Brain microvascular endothelial cell (primary cell): Measurements from ENCODE around the gene ERBB4.

Source experiments
- DNase-seq: peaks from one replicate; pipeline ENCODE4 v3.0.0-alpha.2; 2020
- H3K27ac ChIP-seq: fragments of 250-450 bp; sonication (Bioruptor Pico); 2 replicates; pipeline ENCODE4 v1.5.1; 2020; ENCODE audit warnings: mild to moderate bottlenecking, moderate library complexity
- H3K27me3 ChIP-seq: fragments of 250-450 bp; sonication (Bioruptor Pico); replicated peaks from 2 replicates; pipeline ENCODE4 v1.5.1; 2020; ENCODE audit warnings: mild to moderate bottlenecking
- H3K36me3 ChIP-seq: fragments of 250-450 bp; sonication (Bioruptor Pico); replicated peaks from 2 replicates; pipeline ENCODE4 v1.5.1; 2020; ENCODE audit warnings: mild to moderate bottlenecking
- H3K4me3 ChIP-seq: 2 replicates; pipeline ENCODE4 v1.5.1; 2011; ENCODE audit warnings: low read depth, mild to moderate bottlenecking, control low read depth, low read length, moderate library complexity
- in situ Hi-C: cut with HindIII; loops from 2 replicates; pipeline ENCODE4 v1.10.0; 2017; ENCODE audit warnings: low sequenced_read_pairs, low pct_ligation_motif_present
- TF ChIP-seq, protein P1 (sequence below): IDR thresholded peaks from 2 replicates; pipeline ENCODE4 v1.5.1; 2011; ENCODE audit warnings: low read depth, mild to moderate bottlenecking, moderate library complexity, low read length, control low read depth, inconsistent platforms; ENCODE audit errors: missing control alignments

Gene ERBB4

DNA sequence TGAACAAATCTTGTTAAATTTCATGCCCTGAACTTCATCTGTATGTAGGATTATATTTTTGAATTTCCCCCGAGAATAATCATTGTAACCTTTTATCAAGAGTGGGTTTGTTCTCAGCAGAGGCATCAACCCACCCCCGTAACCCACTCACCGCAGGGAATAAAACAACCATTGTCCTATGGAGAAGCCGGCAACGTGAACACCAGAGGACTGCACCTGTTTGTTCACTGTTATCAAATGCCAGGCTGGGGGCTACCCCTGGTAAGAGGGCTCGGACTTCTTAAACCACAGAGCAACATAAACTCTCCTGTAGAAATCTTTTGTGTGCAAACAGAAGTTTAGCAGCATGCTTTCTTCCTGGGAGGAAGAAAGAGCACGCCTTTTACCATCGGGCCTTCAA is 610.4 kb downstream of the ERBB4 start:
- in situ Hi-C loops, result no loop called here
- Histone ChIP-seq H3K27me3 (no peaks in the 10 kb centered on the region), H3K4me3 (no peak overlapping the region), H3K27ac (no peak overlapping the region), H3K36me3 (no peaks in the 10 kb centered on the region)
- TF ChIP-seq, protein P1, sequence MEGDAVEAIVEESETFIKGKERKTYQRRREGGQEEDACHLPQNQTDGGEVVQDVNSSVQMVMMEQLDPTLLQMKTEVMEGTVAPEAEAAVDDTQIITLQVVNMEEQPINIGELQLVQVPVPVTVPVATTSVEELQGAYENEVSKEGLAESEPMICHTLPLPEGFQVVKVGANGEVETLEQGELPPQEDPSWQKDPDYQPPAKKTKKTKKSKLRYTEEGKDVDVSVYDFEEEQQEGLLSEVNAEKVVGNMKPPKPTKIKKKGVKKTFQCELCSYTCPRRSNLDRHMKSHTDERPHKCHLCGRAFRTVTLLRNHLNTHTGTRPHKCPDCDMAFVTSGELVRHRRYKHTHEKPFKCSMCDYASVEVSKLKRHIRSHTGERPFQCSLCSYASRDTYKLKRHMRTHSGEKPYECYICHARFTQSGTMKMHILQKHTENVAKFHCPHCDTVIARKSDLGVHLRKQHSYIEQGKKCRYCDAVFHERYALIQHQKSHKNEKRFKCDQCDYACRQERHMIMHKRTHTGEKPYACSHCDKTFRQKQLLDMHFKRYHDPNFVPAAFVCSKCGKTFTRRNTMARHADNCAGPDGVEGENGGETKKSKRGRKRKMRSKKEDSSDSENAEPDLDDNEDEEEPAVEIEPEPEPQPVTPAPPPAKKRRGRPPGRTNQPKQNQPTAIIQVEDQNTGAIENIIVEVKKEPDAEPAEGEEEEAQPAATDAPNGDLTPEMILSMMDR, result no peak
- no peak for DNase-seq

DNA sequence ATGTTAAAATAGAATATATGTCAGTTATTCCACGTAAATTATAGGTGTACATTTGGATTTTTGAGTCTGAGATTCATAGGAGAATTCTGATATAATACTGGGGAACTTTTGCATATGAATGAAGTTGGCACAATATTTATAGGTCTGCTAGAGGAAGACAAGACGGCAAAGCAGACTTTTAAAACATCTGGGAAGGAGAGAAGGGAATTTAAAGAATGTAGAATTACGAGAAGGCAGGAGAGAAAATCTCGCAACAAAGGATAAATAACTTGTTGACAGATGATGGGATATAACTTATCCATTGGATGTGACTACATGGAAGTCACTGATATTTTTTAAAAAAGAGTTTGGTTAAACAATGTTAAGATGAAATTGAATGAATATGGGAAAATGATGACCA is 615.6 kb downstream of the ERBB4 start:
- TF ChIP-seq, protein P1, result no peak
- no peaks in the 10 kb centered on the region for H3K27me3 ChIP-seq
- H3K27ac ChIP-seq, result no peak overlapping the region
- DNase-seq, result no peak
- H3K36me3 ChIP-seq, result no peaks in the 10 kb centered on the region
- H3K4me3 ChIP-seq, result no peak overlapping the region
- in situ Hi-C loops, result no loop called here

DNA sequence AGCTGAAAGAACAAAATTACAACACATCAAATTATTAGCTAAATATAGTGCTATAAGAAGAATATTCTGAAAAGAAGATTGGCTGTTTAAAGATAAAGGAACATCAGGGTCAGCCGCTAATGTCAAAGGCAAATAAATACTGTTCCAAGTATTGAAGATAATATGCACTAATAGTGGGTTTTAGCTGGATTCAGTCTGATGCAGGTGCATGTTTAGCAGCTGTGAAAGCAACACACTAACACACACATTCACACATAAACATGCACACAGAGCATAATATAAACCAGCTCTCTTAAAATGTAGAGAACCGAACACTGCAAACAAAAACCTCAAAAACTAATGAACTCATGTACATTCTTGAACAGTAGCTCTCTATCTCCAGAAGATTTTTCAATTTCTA is 634.6 kb downstream of the ERBB4 start:
- in situ Hi-C loops, result no loop called here
- Histone ChIP-seq H3K27me3 (no peaks in the 10 kb centered on the region), H3K36me3 (no peaks in the 10 kb centered on the region), H3K27ac (no peak overlapping the region), H3K4me3 (no peak overlapping the region)
- TF ChIP-seq, protein P1, result no peak
- no peak for DNase-seq

DNA sequence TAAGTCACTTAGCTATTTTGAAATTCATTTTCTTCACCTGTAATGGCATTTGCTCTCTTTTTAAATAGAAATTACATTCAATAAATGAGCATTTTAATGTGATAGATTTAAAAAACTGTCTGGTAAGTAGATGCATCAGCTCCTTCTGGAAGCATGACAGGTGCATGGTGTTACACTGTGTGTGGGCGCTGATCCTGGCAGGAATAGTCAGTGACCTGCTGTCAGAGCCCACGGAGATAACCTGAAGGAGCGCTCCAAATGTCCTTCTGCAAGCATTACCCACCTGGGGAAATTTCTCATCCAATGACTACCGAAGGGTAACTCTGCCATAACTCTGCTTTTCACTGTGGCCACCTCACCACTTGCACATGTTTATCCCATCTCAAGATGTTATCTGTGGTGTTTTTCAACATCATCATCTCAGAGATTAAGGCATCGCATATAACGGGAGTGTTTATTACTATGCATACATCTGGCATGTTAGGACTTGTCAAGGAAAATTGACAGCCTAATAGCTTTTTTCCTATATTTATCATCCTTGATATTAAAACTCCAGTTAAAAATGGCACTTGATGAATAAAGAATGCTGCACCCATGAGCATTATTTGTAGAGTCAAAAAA is 637.3 kb downstream of the ERBB4 start:
- H3K4me3 ChIP-seq, result no peak overlapping the region
- in situ Hi-C loops, result no loop called here
- TF ChIP-seq, protein P1, result no peak
- no peak for DNase-seq
- H3K27me3 ChIP-seq, result no peaks in the 10 kb centered on the region
- no peak overlapping the region for H3K27ac ChIP-seq
- no peaks in the 10 kb centered on the region for H3K36me3 ChIP-seq

DNA sequence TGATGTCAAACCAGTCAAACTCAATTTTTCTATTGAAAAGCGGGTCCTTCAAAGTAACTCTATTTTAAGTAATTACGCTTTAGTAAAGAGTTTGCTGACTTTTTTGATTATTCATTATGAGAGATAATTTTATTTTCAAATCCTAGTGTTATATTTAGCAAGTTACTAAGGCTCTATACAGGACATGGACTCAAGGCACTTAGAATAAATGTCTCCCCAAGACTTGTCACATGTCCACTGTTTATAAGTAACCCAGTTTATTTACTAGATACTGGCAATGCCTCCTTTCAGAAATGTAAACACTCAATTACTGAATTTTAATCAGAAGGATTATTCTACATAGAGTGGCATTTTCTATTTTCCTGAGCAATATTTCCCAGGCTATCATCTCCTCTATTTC is 638.1 kb downstream of the ERBB4 start:
- no peaks in the 10 kb centered on the region for H3K27me3 ChIP-seq
- TF ChIP-seq, protein P1, result no peak
- in situ Hi-C loops, result no loop called here

DNA sequence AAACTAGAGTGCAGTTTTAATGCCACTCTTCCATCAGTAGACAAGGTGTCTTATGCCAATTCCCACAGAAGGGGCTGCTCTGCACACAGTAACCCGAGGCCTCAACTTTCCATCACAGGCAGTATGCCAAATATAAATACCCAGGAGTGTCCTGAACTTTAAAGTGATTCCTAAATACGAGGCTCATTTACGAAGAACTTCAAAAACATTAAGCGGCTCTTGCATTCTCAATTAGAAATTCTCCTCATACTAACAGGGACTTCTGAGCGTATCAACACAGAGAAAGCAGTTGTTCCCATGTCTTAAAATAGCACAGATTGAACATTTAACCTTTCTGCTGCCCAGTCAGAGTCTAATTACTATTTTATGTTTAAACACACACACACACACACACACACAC is 638.6 kb downstream of the ERBB4 start:
- DNase-seq, result no peak
- no peaks in the 10 kb centered on the region for H3K36me3 ChIP-seq
- H3K27me3 ChIP-seq, result no peaks in the 10 kb centered on the region
- no peak overlapping the region for H3K4me3 ChIP-seq
- in situ Hi-C loops, result no loop called here
- H3K27ac ChIP-seq, result no peak overlapping the region
- TF ChIP-seq, protein P1, result peak; percentile 17

More for the DNA sequence above, 638.1 kb downstream of the ERBB4 start:
- Histone ChIP-seq H3K4me3 (no peak overlapping the region), H3K36me3 (no peaks in the 10 kb centered on the region), H3K27ac (no peak overlapping the region)
- no peak for DNase-seq
